ENCODE measurements around the gene SLC49A3. TPM values are rescaled to one million over a fixed set of nuclear protein-coding genes. Genes with fewer than 3 reads are reported as not detected.

Gene SLC49A3
- total RNA-seq, 4 donors from 2014 or later, result 7.8 to 20.1 (median 14.4) TPM

DNA sequence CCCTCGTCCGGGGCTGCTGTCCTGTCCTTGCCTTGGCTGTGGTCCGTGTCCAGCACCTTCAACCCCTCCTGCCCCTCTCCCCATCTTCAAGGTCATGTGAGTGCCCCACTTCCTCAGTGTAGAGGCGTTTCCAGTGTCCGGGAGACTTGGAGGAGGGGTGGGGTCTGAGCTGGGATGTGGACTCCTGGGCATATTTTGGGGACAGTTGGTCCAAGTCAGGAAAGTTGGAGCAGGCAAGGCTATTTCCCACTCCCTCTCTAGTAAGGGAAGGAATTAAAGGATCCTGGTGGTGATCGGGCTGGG lies 19.6 kb upstream of the SLC49A3 start:
- TF ChIP-seq, protein P1, sequence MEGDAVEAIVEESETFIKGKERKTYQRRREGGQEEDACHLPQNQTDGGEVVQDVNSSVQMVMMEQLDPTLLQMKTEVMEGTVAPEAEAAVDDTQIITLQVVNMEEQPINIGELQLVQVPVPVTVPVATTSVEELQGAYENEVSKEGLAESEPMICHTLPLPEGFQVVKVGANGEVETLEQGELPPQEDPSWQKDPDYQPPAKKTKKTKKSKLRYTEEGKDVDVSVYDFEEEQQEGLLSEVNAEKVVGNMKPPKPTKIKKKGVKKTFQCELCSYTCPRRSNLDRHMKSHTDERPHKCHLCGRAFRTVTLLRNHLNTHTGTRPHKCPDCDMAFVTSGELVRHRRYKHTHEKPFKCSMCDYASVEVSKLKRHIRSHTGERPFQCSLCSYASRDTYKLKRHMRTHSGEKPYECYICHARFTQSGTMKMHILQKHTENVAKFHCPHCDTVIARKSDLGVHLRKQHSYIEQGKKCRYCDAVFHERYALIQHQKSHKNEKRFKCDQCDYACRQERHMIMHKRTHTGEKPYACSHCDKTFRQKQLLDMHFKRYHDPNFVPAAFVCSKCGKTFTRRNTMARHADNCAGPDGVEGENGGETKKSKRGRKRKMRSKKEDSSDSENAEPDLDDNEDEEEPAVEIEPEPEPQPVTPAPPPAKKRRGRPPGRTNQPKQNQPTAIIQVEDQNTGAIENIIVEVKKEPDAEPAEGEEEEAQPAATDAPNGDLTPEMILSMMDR (IDR thresholded peaks at IDR 0.05; ENCODE audit: low read depth), result no peak

DNA sequence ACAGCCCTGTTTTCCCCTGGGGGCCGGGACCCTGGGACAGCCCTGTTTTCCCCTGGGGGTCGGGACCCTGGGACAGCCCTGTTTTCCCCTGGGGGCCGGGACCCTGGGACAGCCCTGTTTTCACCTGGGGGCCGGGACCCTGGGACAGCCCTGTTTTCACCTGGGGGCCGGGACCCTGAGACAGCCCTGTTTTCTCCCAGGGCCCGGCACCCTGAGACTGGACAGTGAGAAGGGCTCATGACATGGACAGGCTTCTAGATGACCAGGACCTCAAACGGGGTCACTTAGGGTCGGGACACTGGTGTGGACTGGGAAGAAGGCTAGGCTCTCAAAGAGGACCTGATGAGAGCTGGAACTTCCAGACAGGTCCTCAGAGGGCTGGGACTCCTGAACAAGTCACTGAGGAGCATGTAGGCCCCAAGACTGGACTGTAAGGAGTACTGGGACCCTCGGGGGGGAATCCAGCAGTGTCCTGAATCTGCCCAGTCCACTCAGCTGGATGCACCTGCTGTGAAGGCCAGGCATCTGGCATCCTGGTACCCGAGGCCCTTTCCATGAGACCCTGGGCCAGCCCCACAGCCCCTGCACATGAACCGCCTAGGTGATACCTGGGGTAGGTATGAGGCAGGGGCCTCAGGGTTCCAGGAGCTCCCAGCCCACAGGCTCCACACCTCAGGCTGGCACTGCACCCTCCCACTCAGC lies 19.1 kb upstream of the SLC49A3 start:
- TF ChIP-seq, protein P1 (IDR thresholded peaks at IDR 0.05; ENCODE audit: low read depth), result no peak

DNA sequence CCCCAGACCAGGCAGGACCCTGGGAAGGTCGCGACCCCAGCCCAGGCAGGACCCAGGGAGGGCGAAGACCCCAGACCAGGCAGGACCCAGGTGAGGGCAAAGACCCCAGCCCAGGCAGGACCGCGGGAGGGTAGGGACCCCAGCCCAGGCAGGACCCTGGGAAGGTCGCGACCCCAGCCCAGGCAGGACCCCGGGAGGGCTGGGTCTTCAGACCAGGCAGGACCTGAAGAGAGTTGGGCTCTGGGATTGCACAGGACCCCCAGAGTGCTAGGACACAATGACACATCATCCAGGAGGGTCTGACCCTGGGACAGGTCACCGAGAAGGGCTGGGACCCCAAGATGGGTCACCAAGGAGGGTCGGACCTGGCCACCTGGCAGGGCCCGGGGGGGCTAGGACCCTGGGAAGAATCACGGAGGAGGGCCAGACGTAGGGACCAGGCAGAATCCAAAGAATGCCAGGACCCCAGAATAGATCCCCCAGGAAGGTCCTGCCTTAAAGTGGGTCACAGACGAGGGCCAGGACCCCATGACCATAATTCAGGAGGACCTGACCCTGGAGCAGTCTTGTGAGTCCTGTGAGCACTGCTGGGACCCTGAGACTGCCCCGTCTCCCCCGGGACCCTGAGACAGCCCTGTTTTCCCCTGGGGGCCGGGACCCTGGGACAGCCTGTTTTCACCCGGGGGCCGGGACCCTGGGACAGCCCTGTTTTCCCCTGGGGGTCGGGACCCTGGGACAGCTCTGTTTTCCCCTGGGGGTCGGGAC lies 18.1 kb upstream of the SLC49A3 start:
- TF ChIP-seq, protein P1 (IDR thresholded peaks at IDR 0.05; ENCODE audit: low read depth), result no peak

DNA sequence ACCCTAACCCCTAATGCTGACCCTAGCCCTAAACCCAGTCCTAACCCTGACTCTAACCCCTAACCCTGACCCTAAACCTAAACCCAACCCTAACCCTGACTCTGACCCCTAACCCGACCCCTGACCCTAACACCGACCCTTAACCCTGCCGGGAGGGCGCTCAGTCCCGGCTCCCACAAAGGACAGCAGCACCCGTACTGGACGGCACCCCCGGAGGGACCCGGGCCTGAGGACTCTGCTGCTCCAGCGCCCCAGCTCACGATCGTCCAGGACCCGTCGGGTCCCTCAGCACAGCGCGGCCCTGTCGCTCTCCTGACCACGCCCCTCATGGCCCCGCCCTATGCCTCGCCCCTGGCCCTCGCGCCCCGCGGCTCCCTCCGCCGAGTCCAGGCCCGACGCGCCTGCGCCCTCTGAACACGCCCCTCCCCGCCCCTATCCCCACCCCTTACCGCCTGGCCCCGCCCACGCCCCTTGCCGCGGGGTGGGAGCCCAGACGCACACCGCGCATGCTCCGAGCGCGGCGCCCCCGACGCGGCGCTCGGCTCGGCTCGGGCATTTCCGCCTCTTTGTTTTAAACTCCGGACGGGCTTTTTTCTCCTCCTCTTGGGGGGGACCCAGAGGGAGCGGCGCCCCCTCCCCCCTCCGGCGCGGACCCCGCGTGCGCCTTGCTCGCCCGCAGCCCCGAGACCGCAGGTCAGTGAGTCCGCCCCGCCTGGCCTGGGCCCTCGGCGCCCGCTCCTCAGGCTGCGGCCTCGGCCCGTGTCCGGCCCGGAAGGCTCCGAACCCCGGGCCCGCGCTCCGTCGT lies 16.5 kb upstream of the SLC49A3 start, which contains the start of gene PCGF3:
PCGF3 (plus strand) TSS at position 555 of the 805 bp plus-strand sequence. CDS start 27,849 bp downstream, outside the sequence.
- TF ChIP-seq, protein P1 (IDR thresholded peaks at IDR 0.05; ENCODE audit: low read depth), result no peak

DNA sequence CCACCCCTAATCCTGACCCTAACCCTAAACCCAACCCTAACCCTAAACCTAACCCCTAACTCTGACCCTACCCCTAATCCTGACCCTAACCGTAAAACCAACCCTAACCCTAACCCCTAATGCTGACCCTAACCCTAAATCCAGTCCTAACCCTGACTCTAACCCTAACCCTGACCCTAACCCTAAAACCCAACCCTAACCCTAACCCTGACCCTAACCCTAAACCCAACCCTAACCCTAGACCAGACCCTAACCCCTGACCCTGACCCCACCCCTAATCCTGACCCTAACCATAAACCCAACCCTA lies 16.0 kb upstream of the SLC49A3 start:
- TF ChIP-seq, protein P1 (IDR thresholded peaks at IDR 0.05; ENCODE audit: low read depth), result no peak

DNA sequence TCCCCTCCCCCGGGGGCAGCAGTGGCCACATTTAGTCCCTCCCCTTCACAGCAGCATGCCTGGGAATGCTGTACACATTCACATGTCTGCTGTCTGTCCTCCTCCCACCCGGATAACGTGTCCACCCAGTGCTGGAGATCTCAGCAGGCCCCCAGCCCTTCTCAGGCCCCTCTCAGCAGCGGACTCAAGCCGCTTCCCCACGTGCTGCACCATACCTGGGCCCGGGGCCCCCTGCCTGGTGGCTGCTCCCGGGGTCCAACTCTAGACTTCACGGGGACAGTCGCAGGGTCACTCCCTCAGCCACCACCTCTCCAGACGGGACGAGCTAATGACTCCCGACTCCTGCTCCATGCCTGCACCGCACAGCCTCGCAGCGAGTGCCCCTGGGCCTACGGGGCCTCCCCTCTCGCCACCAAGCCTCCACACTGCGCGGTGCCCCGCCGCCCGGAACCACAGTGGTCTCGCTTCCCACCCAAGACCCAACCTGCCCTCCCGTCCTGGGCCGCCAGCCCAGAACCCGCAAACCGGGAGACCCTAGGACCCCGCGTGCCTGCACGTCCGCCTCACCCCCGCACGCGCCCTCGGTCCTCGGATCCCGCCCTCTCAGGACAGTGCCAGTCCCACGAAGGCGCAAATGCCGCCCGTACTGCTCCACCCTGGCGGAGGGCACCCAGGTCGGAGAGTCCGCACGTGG lies 15.4 kb upstream of the SLC49A3 start:
- TF ChIP-seq, protein P1 (IDR thresholded peaks at IDR 0.05; ENCODE audit: low read depth), result no peak

Data from subcutaneous adipose tissue (tissue), 4 donors.